Prostate gland (tissue), 2 donors: ENCODE results near the gene ZBTB7B. TPM values are rescaled to one million over a fixed set of nuclear protein-coding genes. Genes with fewer than 3 reads are reported as not detected.

Experiments
- DNase-seq: peaks from one replicate; pipeline ENCODE4 v3.0.0-alpha.2; 2019; ENCODE audit warnings: low spot score
- H3K27ac ChIP-seq, 2 donors: fragments of 200-600 bp; sonication (generic); 2 replicates each; pipeline ENCODE4 v1.5.1; 2017 to 2019
- H3K27me3 ChIP-seq: fragments of 200-600 bp; sonication (generic); replicated peaks from 2 replicates; pipeline ENCODE4 v1.5.1; 2019; ENCODE audit not compliant: insufficient read depth
- H3K36me3 ChIP-seq, 2 donors: fragments of 200-600 bp; sonication (generic); 1 replicate in 1 of 2; 2 replicates in 1 of 2; pipeline versions ENCODE4 v1.5.1 to v1.8.1; 2017 to 2019
- H3K4me1 ChIP-seq: fragments of 200-600 bp; sonication (generic); replicated peaks from 2 replicates; pipeline ENCODE4 v1.5.1; 2019
- H3K4me3 ChIP-seq, 2 donors: fragments of 200-600 bp; sonication (generic); 2 replicates each; pipeline ENCODE4 v1.5.1; 2017 to 2019
- H3K9me3 ChIP-seq: fragments of 200-600 bp; sonication (generic); 2 replicates; pipeline ENCODE4 v1.5.1; 2017
- CTCF ChIP-seq, 4 experiments: fragments of 200-600 bp in 2 of 4; fragments of 450-650 bp in 2 of 4; sonication (generic) in 2 of 4; IDR thresholded peaks; 1 replicate in 3 of 4; 2 replicates in 1 of 4; pipeline ENCODE4 v1.5.1; 2016 to 2019; ENCODE audit warnings: antibody characterized with exemption in 4 of 4, mild to moderate bottlenecking in 2 of 4, moderate library complexity in 2 of 4
- POLR2A ChIP-seq: fragments of 450-650 bp; IDR thresholded peaks from one replicate; pipeline ENCODE4 v1.6.1; 2016; ENCODE audit warnings: antibody characterized with exemption, mild to moderate bottlenecking
- POLR2AphosphoS5 ChIP-seq: sonication (generic); formaldehyde crosslinking; IDR thresholded peaks from one replicate; pipeline ENCODE4 v1.6.1; 2017; ENCODE audit warnings: antibody characterized with exemption
- WGBS: methylation state at CpG from one replicate; pipeline ENCODE4 v1.1.5; 2018; 5-methylcytosine and 5-hydroxymethylcytosine counted together
- intact Hi-C: fragments of 100-400 bp; cut with DNase I; formaldehyde crosslinking; loops from one replicate; pipeline ENCODE4 v1.14.2; 2022
- total RNA-seq, 2 donors: library from RNA; depleted of rRNA; stranded (reverse); fragments of >200 nt; gene quantifications; one replicate each; pipeline ENCODE4 v1.1.0, GENCODE V29; 2016

Gene ZBTB7B
- total RNA-seq = 100 to 1,000 TPM in 1 of 2 donors, 10 to 100 TPM in 1; 60.0 to 103 TPM

GRCh38 chr1:155002464-155003226, at the start of gene ZBTB7B:
Gene ZBTB7B, plus strand, starts transcription at chr1:155002802. Its CDS starts 11,859 bp downstream, at chr1:155014661.
- Histone ChIP-seq H3K36me3 (no peaks in the 10 kb centered on the region), H3K4me1 (peaks cover 30% of the 10 kb centered on the region), H3K9me3 (no peaks in the 10 kb centered on the region), H3K27me3 (no peaks in the 10 kb centered on the region), H3K27ac (peak within 1 kb of the TSS; percentile 100), H3K4me3 (peak within 1 kb of the TSS; percentile 68 to 97)
- intact Hi-C loops = no loop called here
- peak; percentile 49 for DNase-seq
- under 1% methylated on average over 35 of the region's 35 CpGs for WGBS
- TF ChIP-seq POLR2A = peak; percentile 69
- no peak for TF ChIP-seq POLR2AphosphoS5
- TF ChIP-seq CTCF (IDR thresholded peaks at IDR 0.05) = peak in 2 of 4 experiments; percentile 8 to 12

GRCh38 chr1:154953611-154954038, 49.0 kb upstream of the ZBTB7B start:
- H3K27ac ChIP-seq = no peak overlapping the region
- no peaks in the 10 kb centered on the region for H3K36me3 ChIP-seq
- H3K9me3 ChIP-seq = no peaks in the 10 kb centered on the region
- H3K4me3 ChIP-seq = no peak overlapping the region
- intact Hi-C loops = no loop called here
- peaks cover 16% of the 10 kb centered on the region for H3K4me1 ChIP-seq
- 46% methylated on average over 2 of the region's 2 CpGs for WGBS
- no peaks in the 10 kb centered on the region for H3K27me3 ChIP-seq
- TF ChIP-seq CTCF (IDR thresholded peaks at IDR 0.05) (no peak), POLR2AphosphoS5 (no peak), POLR2A (no peak)
- DNase-seq = no peak

- WGBS = 59% methylated on average over 3 of the region's 3 CpGs
- peak overlapping the region in 1 of 2 donors; percentile 46 for H3K4me3 ChIP-seq
- DNase-seq = no peak
- H3K27ac ChIP-seq = no peak overlapping the region
- no peak for TF ChIP-seq CTCF (IDR thresholded peaks at IDR 0.05)
- no peak for TF ChIP-seq POLR2A
- no peak for TF ChIP-seq POLR2AphosphoS5
- intact Hi-C loops = no loop called here
- H3K36me3 ChIP-seq = no peaks in the 10 kb centered on the region
- H3K27me3 ChIP-seq = no peaks in the 10 kb centered on the region
- peaks cover 16% of the 10 kb centered on the region for H3K4me1 ChIP-seq
- no peaks in the 10 kb centered on the region for H3K9me3 ChIP-seq
Measured at GRCh38 chr1:154954541-154954940, 48.1 kb upstream of the ZBTB7B start.

GRCh38 chr1:154955039-154955717, 47.4 kb upstream of the ZBTB7B start:
- no peaks in the 10 kb centered on the region for H3K9me3 ChIP-seq
- 2% methylated on average over 4 of the region's 4 CpGs for WGBS
- intact Hi-C loops = no loop called here

More at GRCh38 chr1:154955039-154955717, 47.4 kb upstream of the ZBTB7B start:
- TF ChIP-seq CTCF (IDR thresholded peaks at IDR 0.05) = no peak
- DNase-seq = no peak
- peak overlapping the region; percentile 46 for H3K4me3 ChIP-seq
- no peaks in the 10 kb centered on the region for H3K27me3 ChIP-seq
- no peaks in the 10 kb centered on the region for H3K36me3 ChIP-seq
- H3K27ac ChIP-seq = peak overlapping the region; percentile 76 to 79
- H3K4me1 ChIP-seq = peaks cover 16% of the 10 kb centered on the region
